HG03103 (cell line): ENCODE data around the gene ETV2.

Experiments
- ATAC-seq: cut with Tn5 transposase; IDR thresholded peaks from one replicate; pipeline ENCODE4 v1.9.1; 2021; ENCODE audit warnings: low read depth; ENCODE audit not compliant: unreplicated experiment

The ETV2 gene

DNA sequence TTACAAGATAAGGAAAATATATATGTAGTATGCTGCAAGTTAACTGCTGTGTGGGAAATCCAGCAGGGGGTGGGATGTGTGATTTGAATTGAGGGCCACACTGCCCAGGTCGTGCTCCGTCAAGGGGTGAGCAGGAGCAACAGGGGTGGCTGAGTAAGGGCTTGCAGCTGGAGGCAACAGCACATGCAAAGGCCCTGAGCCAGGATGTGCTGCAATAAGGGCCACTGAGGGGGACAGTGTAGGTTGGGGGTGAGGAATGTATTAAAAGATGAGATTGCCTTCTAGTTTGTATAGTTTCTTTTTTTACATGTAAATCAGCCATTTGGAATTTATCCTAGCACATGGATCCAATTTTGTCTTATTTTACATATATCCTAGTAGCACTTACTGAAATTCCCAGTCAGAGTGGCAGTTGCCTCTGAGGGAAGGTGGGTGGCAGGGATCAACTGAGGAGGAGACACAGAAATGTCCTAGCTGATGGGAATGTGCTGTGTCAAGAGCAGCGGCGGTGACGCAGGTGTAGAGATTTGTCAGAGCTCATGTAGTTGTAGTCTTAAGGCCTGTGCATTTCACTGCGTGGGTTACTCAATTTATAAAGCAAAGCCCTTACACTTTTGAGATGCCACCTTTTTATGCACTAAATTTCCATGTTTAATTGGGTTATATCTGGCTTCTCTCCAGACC, 18.1 kb upstream of the ETV2 start:
- no peak for ATAC-seq

DNA sequence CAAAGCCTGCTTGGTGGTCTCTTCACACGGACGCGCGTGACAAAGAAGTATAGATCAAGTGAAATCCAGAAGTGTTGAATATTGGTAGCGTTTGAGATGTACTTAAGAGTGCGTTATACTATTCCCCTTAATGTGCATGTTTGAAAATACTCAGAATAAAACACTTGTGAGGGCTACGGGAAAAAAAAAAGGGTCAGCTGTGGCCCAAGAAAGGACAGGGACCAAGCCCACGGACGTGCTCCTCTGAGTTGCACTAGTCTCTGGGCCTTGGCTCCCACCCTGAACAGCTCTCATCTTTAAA, 13.3 kb upstream of the ETV2 start:
- no peak for ATAC-seq

DNA sequence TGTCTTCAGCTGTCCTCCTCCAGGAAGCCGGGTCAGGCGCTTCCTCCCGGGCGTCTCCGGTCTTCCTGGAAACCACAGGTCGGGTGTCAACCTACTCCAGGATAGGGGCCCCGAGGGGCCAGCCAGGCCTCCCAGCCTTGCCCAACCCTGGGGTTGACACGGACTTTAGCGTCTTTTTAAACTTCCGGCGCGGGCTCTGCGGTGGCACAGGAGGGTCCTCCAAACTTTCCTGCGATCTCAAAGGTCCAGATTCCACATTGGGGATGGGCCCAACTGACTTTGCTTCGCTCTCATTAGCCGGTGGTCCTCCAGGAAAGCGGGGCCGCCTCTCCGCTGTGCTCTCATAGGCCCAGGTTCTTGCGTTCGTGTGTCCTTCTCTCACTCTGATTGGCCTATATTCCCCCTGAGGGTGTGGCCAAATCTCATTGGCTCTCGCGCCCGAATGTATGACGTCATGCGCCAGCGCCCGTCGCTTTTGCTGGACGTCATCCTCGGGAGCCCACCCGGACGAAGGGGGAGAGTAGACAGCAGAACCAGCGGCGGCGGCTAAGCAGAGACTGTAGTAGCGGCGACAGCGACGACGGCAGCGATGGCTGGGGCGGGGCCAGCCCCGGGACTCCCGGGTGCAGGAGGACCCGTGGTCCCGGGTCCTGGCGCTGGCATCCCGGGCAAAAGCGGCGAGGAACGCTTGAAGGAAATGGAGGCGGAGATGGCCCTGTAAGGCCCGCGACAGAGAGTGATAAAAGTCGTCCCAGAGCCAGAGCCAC, 12.8 kb upstream of the ETV2 start, which contains the start of gene RBM42:
TSS of gene RBM42 (plus strand) at position 472 of the 767 bp plus-strand sequence. CDS start at position 590, 118 bp downstream.
- ATAC-seq, result peak; percentile 91

DNA sequence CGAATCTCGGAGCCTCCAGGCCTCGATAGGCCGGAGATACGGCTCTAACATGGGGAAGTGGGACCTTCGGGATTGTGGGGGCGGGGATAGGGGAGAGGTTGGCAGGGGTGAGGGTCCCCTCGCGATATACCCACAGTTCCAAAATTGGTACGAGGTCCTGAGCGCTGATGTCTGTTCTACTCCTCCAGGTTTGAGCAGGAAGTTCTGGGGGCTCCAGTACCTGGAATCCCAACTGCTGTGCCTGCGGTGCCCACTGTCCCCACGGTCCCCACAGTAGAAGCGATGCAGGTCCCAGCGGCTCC, 12.3 kb upstream of the ETV2 start:
- no peak for ATAC-seq

DNA sequence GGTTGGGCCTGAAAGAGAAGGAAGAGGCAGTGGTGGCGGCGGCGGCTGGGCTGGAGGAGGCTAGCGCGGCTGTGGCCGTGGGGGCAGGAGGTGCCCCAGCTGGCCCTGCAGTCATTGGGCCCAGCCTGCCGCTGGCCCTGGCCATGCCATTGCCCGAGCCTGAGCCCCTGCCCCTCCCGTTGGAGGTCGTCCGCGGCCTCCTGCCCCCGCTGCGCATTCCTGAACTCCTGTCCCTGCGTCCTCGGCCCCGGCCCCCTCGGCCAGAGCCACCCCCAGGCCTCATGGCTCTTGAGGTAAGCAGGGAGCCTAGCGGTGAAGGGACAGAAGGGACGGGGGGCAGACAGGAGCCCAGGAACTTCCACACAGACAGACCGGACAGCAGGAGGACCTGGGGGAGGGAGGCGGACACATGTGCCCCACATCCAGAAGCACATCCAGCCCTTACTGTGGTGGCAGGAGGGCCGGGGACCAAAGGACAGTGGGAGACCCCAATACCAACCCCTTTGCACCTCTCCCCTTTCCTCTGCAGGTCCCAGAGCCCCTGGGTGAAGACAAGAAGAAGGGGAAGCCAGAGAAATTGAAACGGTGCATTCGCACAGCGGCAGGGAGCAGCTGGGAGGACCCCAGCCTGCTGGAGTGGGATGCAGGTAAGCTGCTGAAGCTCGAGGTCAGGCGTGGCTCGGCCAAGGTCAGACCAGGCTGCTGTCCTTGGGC, 7.7 kb upstream of the ETV2 start:
- ATAC-seq, result no peak

DNA sequence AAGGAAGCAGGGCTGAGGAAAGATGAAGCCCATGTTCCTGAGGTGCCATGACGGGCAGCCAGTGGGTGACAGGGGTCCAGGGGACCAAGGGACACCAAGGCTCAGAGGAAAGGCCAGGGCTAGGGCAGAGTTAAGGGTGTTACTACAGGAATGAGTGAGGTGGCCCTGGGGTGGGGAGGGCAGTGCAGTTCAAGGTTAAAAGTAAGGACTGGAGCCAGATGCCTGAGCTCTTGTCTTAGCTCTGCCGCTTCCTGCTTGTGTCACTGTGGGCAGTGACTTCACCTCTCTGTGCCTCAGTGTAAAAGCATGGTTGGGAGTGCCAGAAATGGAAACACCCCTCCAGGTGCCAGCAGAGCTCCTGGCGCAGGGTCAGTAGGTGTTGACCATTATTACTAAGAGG, 4.9 kb upstream of the ETV2 start:
- no peak for ATAC-seq

DNA sequence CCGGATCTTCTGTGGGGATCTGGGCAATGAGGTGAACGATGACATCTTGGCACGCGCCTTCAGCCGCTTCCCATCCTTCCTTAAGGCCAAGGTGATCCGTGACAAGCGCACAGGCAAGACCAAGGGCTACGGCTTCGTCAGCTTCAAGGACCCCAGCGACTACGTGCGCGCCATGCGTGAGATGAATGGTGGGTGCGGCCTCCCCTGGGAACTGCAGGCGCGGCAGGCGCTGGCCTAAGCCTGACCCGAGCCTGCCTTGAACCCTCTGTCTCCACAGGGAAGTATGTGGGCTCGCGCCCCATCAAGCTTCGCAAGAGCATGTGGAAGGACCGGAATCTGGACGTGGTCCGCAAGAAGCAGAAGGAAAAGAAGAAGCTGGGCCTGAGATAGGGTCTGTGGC, 4.4 kb upstream of the ETV2 start:
- no peak for ATAC-seq

DNA sequence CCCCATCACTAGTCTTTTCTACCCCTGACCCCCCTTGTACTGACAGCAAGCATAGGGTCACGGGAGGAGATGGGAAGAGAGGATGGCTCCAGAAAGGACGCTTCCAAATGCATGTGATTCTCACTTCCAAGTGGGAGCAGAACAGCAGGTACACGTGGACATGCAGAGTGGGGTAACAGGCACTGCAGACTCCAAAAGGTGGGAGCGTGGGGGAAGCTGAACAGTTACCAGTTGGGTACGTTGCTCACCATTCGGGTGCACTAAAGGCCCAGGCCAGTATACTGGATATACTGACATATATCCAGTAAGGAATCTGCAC, 2.3 kb upstream of the ETV2 start:
- no peak for ATAC-seq

DNA sequence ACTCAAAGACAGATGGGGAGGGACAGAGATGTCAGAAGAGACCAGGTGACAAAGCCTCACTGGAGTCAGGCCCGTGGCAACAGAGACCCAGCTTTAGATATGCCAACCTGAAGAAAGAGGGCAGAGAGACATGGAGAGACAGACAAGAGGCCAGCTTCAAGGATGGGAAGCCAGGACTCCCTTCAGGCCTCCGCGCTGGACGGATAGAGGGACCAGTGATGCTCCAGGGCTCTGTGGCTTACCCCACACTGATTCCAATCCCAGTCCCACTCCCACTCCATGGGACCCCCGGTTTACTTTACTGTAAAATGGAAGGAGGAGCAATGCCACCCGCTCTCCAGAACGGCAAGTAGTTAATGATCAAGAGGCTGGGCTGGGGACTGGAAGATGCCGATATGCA, 1.7 kb upstream of the ETV2 start:
- ATAC-seq, result no peak

DNA sequence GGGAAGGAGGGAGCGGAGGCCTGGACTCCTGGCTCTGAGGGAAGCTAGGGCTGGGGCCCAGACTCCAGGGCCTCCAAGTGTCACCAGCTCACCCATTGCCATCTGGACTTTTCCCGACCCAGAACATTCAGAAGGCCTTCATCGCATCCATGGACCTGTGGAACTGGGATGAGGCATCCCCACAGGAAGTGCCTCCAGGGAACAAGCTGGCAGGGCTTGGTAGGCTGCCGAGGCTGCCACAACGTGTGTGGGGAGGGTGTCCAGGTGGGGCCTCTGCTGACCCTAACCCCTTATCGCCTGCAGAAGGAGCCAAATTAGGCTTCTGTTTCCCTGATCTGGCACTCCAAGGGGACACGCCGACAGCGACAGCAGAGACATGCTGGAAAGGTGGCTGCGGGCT, 767 bp downstream of the ETV2 start:
- ATAC-seq, result no peak

DNA sequence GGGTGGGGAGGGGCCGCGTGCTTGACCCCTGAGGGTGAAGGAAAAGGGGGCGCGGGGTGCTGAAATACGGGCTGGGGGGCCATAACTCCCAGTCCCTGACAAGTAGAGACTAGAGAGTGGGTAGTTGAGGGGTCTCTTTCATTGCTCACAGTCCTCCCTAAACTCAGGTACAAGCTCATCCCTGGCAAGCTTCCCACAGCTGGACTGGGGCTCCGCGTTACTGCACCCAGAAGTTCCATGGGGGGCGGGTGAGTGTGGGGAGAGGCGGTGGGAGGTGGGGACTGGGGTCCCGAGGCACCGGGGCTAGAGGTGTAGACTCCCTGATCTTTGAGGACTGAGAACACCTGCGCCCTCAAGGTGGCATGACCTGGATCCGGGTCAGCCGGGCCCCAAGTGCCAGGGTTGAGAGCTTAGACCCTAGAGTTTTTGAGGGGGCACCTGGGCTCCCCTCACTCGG, 1.3 kb downstream of the ETV2 start:
- no peak for ATAC-seq

DNA sequence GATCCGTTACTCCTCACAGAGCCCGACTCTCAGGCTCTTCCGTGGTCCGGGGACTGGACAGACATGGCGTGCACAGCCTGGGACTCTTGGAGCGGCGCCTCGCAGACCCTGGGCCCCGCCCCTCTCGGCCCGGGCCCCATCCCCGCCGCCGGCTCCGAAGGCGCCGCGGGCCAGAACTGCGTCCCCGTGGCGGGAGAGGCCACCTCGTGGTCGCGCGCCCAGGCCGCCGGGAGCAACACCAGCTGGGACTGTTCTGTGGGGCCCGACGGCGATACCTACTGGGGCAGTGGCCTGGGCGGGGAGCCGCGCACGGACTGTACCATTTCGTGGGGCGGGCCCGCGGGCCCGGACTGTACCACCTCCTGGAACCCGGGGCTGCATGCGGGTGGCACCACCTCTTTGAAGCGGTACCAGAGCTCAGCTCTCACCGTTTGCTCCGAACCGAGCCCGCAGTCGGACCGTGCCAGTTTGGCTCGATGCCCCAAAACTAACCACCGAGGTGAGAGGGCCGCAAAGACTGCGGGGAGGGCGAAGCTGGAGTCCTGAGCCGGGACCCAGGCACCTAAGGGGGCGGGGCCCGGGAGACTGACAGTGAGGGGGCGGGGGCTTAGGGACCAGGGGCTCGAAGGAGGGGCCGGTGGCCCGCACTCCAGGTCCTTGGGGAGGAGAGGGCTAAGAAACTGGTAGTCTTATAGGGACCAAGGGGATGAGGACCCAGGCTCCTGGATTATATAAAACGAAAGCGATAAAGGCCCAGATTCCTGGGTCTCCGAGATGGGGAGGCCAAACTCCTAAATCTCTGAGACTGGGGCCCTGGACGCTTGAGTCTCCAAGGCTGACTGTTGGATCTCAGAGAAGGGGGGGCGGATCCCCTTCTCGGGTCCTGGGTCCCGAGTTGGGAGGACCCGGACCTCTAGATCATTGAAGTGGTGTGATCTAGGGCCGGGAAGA, 2.0 kb downstream of the ETV2 start:
- ATAC-seq, result no peak

DNA sequence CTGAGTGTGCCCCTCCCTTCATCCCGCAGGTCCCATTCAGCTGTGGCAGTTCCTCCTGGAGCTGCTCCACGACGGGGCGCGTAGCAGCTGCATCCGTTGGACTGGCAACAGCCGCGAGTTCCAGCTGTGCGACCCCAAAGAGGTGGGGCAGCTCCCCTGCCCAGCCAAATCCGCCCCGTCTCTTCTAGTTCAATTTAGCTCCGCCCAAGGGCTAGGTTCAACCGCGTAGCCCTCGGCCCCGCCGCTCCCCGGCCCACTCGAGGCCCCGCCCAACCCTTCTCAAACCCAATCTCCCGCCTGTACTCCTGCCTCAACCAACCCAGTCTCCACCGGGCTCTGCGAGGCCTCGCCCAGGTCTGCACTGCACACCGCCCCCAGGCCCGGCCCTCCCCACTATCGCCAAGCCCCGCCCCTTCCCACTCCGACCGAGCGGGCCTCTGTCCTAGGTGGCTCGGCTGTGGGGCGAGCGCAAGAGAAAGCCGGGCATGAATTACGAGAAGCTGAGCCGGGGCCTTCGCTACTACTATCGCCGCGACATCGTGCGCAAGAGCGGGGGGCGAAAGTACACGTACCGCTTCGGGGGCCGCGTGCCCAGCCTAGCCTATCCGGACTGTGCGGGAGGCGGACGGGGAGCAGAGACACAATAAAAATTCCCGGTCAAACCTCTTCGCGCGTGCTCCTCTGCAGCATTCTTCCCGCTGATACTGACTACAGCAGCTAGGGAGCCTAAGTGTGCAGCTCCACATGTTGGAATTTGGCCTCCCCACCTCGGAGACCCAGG, 2.9 kb downstream of the ETV2 start:
- peak; percentile 53 for ATAC-seq

DNA sequence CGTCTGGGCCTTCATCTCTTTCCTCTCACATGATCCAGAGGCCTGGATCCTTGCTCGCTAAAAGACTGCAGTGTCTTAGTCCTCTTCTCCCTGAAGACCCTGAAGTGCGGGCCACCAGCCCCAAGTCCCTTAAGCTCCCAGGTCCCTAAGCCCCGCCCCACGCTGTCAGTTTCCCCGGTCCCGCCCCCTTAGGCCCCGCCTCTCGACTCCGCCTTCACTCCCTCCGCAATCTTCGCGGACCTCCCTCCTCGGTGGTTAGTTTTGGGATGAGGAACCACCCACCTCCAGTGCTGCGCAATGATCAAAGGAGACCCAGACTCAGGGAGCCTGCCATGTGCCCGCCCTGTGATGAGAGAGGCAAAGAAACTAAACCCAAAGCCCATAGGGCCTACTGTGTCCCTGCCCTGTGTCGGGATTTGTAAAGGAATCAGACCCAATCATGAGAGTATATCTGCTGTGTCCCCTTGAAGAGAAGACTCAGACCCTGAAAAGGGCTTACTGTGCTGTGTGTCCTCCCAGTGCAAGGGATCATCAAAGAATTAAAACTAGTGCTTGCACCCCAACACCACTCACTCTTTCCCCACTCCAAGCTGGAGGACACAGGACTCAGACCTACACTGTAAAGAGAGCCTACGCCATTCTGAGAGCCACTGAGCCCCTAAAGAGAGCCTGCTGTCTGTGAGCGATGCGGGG, 3.6 kb downstream of the ETV2 start:
- no peak for ATAC-seq

DNA sequence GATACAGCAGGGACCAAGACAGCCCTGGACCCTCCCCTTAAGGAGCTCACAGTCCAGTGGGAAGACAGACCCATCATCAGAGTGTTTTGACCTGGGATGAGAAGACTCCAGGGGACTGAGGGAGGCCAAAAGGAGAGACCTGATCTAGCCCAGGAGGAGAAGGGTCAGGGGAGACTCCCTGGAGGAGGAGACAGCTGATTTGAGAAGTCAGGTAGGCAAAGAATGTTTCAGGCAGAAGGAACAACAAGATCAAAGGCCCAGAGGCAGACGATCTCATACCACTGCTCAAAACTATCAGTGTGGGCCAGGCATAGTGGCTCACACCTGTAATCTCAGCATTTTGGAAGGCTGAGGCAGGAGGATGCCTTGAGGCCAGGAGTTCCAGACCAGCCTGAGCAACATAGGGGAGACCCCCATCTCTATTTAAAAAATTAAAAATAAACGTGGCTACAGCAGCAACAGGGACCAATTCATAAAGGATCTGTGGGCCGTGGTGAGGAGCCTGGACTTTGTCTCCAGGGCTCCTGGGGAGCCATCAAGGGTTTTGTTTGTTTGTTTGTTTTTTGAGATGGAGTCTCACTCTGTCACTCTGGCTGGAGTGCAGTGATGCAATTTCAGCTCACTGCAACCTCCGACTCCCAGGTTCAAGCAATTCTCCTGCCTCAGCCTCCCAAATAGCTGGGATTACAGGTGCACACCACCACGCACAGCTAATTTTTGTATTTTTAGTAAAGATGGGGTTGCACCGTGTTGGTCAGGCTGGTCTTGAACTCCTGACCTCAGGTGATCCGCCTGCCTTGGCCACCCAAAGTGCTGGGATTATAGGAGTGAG, 4.4 kb downstream of the ETV2 start:
- no peak for ATAC-seq

DNA sequence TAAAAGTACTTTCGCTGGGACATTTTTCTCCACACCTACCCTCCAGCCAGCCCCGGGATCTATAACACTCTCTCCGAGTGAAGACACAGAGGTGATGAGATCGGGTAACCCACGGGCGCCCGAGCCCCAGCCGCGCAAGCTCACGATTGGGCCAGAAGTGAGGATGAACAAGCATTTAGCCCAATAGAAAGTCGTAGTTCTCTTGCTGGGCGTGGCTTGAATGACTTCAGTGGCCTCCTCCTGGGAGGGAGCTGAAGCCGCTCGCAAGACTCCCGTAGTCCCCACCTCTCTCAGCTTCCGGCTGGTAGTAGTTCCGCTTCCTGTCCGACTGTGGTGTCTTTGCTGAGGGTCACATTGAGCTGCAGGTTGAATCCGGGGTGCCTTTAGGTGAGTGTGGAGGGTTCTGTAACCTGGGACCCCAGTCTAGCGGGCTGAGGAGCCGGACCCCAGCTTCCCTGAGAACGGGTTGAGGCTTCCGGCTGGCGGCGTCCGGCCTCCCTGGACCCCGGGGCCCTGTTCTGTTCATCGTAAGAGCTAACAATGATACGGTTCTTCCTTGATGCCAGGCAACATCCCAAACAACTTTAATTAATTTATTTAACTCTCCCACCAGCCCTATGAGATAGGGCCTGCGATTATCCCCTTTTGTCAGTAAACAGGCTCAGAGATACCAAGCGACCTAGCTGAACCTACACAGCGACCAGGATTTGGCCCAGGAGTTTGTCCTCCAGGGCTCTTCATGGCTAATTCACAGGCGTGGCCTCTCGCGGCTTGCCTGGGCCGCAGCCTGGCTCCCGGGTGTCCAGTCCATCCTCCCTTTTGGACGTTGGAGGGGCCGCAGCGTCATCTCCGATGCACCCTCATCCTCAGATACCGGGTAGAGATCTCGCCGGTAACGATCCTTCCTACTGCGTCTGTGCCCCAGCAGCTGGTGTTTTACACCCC, 6.7 kb downstream of the ETV2 start, which contains the start of gene COX6B1:
TSS of gene COX6B1 (plus strand) at position 307 of the 945 bp plus-strand sequence. CDS start 2,921 bp downstream, outside the sequence.
- ATAC-seq, result peak; percentile 42

DNA sequence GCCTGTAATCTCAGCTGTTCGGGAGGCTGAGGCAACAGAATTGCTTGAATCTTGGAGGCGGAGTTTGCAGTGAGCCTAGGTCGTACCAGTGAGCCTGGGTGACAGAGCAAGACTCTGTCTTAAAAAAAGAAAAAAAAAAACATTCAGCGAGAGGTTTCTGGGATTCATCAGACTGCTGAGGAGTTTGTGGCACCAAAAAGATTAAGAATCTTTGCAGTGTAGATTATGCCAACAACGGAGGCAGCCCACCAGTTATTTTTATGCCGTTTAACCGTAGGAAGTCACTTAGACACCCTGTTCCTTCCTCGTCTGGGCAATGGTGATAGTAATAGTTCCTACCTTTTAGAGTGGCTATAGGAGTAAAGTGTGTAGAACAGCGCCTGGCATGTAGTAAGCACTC, 9.0 kb downstream of the ETV2 start:
- no peak for ATAC-seq
